Epithelial cell of proximal tubule (primary cell): ENCODE data around the gene CDH4. TPM values are rescaled to one million over a fixed set of nuclear protein-coding genes. Genes with fewer than 3 reads are reported as not detected.
"Not testable (repeated sequence)": the region's sequence is repeated elsewhere in the genome, so short reads cannot be mapped to it uniquely, and the experiment has no call there.

Experiments
- DNase-seq: peaks from one replicate; pipeline ENCODE4 v3.0.0-alpha.2; 2011; ENCODE audit warnings: low read depth
- H3K4me3 ChIP-seq: 2 replicates; pipeline ENCODE4 v1.5.1; 2011; ENCODE audit warnings: low read depth, mild to moderate bottlenecking, low read length
- total RNA-seq: library from RNA; depleted of rRNA; stranded (reverse); fragments of >200 nt; gene quantifications from 2 replicates; pipeline ENCODE4 v1.2.3, GENCODE V29; 2015
- TF ChIP-seq, protein P1 (sequence below): conservative IDR thresholded peaks from 2 replicates; pipeline ENCODE4 v1.5.1; 2012; ENCODE audit warnings: low read depth, mild to moderate bottlenecking, low read length

Gene CDH4
- total RNA-seq, 1 donor from 2014 or later = 17.1 TPM

GRCh38 chr20:61852268-61853072, 600.4 kb downstream of the CDH4 start:
- H3K4me3 ChIP-seq = no peak overlapping the region
- TF ChIP-seq, protein P1, sequence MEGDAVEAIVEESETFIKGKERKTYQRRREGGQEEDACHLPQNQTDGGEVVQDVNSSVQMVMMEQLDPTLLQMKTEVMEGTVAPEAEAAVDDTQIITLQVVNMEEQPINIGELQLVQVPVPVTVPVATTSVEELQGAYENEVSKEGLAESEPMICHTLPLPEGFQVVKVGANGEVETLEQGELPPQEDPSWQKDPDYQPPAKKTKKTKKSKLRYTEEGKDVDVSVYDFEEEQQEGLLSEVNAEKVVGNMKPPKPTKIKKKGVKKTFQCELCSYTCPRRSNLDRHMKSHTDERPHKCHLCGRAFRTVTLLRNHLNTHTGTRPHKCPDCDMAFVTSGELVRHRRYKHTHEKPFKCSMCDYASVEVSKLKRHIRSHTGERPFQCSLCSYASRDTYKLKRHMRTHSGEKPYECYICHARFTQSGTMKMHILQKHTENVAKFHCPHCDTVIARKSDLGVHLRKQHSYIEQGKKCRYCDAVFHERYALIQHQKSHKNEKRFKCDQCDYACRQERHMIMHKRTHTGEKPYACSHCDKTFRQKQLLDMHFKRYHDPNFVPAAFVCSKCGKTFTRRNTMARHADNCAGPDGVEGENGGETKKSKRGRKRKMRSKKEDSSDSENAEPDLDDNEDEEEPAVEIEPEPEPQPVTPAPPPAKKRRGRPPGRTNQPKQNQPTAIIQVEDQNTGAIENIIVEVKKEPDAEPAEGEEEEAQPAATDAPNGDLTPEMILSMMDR = no peak
- no peak for DNase-seq

DNA sequence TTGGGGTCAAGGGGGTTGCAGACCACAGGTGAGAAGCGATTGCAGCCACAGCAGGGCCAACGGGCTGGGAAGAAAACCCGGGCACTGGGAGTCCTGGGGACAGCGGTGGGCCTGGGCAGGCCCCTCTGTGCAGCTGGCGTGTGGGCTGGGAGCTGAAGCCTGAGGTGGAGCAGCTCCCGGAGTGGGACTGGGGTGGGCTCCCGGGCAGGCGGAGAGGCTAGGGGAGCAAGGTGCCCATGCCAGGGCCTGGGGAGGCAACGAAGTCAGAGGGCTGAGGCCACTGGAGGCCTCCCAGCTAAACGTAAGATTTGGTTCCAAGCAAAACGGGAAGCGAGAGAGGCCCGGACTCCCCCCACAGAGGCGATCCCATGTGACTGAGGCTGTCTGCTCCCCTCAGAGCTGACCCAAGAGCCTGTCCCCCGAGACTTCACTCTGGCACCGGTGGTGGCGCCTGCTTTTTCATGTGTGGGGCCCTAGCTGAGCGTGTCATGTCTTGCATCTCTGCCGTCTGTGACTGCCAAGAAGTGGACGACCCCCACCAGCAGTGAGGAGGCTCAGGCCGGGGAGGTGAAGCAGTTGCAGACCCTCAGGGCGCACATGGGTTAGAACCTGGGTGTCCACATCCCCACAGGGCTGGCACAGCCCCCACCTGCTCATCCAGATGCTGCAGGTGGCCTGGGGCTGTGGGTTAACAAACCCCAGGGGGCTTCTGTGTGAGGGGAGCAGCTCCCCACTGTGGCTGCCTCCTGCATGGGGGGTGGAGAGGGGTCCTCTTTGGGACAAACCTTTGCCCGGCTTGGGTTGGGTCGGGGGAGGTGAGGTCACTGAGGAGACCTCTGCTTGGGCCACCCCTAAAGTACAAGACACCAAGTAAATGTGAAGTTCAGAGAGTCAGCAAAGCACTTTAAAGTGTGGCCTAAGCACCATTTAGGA, 601.3 kb downstream of the CDH4 start:
- DNase-seq = no peak
- H3K4me3 ChIP-seq = no peak overlapping the region
- TF ChIP-seq, protein P1 = no peak

DNA sequence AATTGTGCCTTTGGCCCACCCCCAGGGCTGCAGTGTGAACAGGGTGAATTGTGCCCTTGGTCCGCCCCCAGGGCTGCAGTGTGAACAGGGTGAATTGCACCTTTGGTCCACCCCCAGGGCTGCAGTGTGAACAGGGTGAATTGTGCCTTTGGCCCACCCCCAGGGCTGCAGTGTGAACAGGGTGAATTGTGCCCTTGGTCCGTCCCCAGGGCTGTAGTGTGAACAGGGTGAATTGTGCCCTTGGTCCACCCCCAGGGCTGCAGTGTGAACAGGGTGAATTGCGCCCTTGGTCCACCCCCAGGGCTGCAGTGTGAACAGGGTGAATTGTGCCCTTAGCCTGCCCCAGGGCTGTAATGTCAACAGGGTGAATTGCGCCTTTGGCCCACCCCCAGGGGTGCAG, 602.5 kb downstream of the CDH4 start:
- not testable (repeated sequence) for H3K4me3 ChIP-seq, DNase-seq

DNA sequence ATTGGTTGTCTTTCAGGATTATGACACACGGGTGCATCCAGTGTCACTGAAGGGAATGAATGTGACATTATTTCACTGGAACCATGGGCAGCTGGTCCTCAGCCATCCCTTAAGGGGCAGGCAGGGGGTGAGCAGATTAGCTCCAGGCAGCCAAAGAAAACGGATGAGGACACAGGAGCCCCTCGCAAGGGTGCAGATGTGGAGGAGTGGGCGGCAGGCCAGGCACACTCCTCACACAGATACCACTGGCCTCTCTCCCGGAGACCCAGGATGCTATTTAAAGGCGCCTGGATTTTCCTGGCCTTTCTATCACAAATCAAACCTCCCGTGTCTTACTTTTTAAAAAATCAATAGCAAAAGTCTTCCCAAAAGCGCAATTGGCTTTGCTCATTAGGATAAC, 603.2 kb downstream of the CDH4 start:
- H3K4me3 ChIP-seq = no peak overlapping the region
- TF ChIP-seq, protein P1 = no peak
- DNase-seq = no peak

DNA sequence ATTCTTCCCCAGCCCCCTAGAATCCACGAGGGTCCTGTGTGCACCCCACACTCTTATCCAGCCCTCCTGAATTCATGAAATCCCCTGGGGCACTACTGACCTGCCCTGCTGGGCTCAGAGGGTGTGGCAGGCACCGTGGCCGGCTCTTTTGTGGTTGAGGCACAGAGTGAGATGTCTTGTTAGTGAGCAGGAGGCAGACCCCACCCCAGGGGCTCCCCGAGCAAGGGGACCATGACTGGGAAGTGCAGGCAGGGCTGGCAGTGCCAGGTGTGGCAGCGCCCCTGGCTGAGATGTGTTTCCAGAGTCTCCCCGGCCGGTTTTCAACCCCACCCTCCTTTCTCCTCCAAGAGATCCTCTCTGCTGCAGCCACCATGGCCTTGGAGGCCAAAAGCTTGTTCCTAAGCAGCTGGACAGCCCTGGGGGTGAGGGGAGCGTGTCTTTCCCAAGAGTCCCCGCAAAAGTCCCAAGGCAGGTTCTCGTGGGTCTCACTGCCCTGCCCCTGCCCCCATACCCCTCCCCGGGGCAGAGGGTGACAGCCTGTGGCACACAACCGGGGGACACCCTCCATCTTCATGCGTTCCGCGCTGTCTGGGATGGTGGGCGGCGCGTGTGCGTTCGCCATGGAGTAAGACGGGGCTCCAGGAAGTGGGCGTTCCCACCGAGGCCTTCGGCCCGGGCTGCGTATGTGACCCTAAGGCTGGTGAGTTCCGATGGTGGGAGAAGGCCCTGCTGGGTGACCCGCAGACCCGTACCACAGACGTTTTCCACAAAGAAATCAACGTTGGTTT, 604.8 kb downstream of the CDH4 start:
- H3K4me3 ChIP-seq = no peak overlapping the region
- DNase-seq = no peak
- TF ChIP-seq, protein P1 = no peak

GRCh38 chr20:61857414-61857775, 605.3 kb downstream of the CDH4 start:
- DNase-seq = no peak
- TF ChIP-seq, protein P1 = no peak
- no peak overlapping the region for H3K4me3 ChIP-seq

- TF ChIP-seq, protein P1 = no peak
- no peak overlapping the region for H3K4me3 ChIP-seq
- DNase-seq = no peak
These were observed 605.8 kb downstream of the CDH4 start for GRCh38 chr20:61857884-61858283.
